Upper lobe of right lung (tissue), 1 donor: Measurements from ENCODE around the gene BMP5. TPM values are rescaled to one million over a fixed set of nuclear protein-coding genes. Genes with fewer than 3 reads are reported as not detected.

Experiments
- ATAC-seq: fragments of 200-7000 bp; cut with Tn5 transposase; one replicate; pipeline ENCODE4 v1.9.1; 2020; ENCODE audit warnings: mild to moderate bottlenecking, moderate library complexity
- DNase-seq: peaks from one replicate; pipeline ENCODE4 v3.0.0-alpha.2; 2020
- H3K27ac ChIP-seq: fragments of 200-600 bp; one replicate; pipeline ENCODE4 v1.8.0; 2022
- H3K27me3 ChIP-seq: fragments of 200-600 bp; one replicate; pipeline ENCODE4 v1.8.0; 2022; ENCODE audit warnings: mild to moderate bottlenecking
- H3K36me3 ChIP-seq: fragments of 200-600 bp; one replicate; pipeline ENCODE4 v1.8.0; 2022
- H3K4me1 ChIP-seq: fragments of 200-600 bp; one replicate; pipeline ENCODE4 v1.8.0; 2022
- H3K4me3 ChIP-seq: fragments of 200-600 bp; one replicate; pipeline ENCODE4 v1.8.0; 2022; ENCODE audit warnings: mild to moderate bottlenecking
- H3K9me3 ChIP-seq: fragments of 200-600 bp; one replicate; pipeline ENCODE4 v1.8.0; 2022
- intact Hi-C: fragments of 100-400 bp; cut with DNase I; formaldehyde crosslinking; loops from one replicate; pipeline ENCODE4 v1.11.0; 2022
- total RNA-seq: library from RNA; stranded (reverse); fragmentation: NEBNext Ultra II Directional; extraction: Animal tissue kit (Norgen Biotek cat#: 25700); gene quantifications from one replicate; pipeline ENCODE4 v1.2.1, GENCODE V29; 2021
- TF ChIP-seq, protein P1 (sequence below): fragments of 200-600 bp; IDR thresholded peaks from one replicate; pipeline ENCODE4 v1.8.0; 2022; ENCODE audit warnings: antibody characterized with exemption
- donor health status: DM: no; HTN: yes; CAD: no; lungs with severe emphysema.

The BMP5 gene
- total RNA-seq, 1 donor from 2014 or later: 14.4 TPM

DNA sequence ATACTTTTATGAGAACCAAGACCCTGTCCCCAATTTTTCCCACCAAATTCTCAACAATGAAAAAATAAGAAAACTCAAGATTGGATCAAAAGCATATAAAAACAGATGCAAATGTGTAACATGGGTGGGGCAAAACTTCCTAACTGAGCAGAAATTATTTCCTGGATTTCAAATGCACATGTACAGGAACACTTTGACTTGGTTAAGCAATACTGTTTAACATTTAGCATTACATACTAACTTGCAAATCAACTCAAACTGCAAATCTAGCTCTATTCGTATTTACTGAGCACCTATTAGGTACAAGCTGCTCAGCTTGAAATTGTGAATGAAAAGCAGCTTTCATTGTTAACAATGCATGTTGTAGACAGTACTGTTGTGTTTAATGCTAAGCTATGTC lies 40.2 kb downstream of the BMP5 start:
- no peak for DNase-seq
- TF ChIP-seq, protein P1, sequence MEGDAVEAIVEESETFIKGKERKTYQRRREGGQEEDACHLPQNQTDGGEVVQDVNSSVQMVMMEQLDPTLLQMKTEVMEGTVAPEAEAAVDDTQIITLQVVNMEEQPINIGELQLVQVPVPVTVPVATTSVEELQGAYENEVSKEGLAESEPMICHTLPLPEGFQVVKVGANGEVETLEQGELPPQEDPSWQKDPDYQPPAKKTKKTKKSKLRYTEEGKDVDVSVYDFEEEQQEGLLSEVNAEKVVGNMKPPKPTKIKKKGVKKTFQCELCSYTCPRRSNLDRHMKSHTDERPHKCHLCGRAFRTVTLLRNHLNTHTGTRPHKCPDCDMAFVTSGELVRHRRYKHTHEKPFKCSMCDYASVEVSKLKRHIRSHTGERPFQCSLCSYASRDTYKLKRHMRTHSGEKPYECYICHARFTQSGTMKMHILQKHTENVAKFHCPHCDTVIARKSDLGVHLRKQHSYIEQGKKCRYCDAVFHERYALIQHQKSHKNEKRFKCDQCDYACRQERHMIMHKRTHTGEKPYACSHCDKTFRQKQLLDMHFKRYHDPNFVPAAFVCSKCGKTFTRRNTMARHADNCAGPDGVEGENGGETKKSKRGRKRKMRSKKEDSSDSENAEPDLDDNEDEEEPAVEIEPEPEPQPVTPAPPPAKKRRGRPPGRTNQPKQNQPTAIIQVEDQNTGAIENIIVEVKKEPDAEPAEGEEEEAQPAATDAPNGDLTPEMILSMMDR: no peak
- intact Hi-C loops: no loop called here
- Histone ChIP-seq H3K27ac (no peak overlapping the region), H3K4me1 (no peaks in the 10 kb centered on the region), H3K27me3 (no peaks in the 10 kb centered on the region), H3K4me3 (no peak overlapping the region), H3K36me3 (no peaks in the 10 kb centered on the region), H3K9me3 (no peaks in the 10 kb centered on the region)
- no peak for ATAC-seq

DNA sequence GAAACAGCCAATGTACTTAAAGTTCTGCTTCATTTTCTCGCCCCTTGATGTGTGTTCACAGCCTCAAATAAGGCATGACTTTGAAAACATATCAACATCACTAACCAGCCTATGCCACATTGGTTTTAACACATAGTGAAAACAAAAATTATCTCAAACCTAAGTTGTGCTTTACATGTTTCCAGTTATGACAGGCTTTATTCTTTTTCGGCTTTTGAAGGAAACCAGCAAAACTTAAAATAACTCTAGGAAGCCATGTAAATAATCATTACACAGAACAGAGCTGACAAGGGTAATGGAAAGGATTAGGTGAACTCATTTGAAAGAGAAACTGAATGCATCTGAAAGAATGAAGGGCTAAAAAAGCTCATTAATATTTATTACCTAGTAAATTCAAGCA lies 42.1 kb downstream of the BMP5 start:
- no peak overlapping the region for H3K4me3 ChIP-seq
- no peak for ATAC-seq
- H3K27me3 ChIP-seq: no peaks in the 10 kb centered on the region
- H3K4me1 ChIP-seq: no peaks in the 10 kb centered on the region
- H3K27ac ChIP-seq: no peak overlapping the region
- intact Hi-C loops: no loop called here
- no peak for DNase-seq
- H3K9me3 ChIP-seq: no peaks in the 10 kb centered on the region
- no peaks in the 10 kb centered on the region for H3K36me3 ChIP-seq
- TF ChIP-seq, protein P1: no peak

DNA sequence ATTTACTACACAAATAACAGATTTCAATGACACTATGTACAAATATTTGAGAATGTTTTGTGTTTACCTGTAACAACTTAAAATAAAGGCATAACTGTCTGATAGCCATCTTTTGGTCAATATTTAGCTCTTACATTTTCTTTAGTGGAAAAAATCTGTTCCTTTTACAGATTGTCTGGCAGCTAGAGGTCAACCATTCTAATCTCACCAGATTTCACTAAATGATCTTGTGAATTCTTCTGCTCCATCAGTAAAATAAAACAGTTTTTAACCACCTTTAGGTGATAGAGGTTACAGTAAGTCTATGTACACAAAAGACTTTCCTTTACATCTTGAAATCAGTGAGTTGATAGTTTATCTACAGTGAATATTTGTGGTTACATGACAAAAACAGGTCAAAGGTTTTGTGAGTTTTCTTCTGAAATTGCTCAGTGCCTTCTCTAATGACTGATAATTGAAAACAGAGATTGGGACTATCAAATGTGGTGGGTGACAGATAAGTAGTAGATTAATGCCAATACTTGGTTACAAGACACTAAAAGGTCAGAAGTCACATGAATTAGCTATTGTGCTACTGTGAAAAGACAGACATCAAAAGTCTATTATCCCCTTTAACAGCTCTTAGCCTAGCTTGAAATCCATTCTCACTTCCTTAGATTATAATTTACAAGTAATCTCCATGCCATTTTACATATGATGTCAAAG lies 47.4 kb downstream of the BMP5 start:
- no peaks in the 10 kb centered on the region for H3K9me3 ChIP-seq
- ATAC-seq: no peak
- H3K4me1 ChIP-seq: no peaks in the 10 kb centered on the region
- TF ChIP-seq, protein P1: no peak
- no peak overlapping the region for H3K27ac ChIP-seq
- no peak overlapping the region for H3K4me3 ChIP-seq
- no peaks in the 10 kb centered on the region for H3K27me3 ChIP-seq
- no peaks in the 10 kb centered on the region for H3K36me3 ChIP-seq
- no peak for DNase-seq
- intact Hi-C loops: no loop called here

DNA sequence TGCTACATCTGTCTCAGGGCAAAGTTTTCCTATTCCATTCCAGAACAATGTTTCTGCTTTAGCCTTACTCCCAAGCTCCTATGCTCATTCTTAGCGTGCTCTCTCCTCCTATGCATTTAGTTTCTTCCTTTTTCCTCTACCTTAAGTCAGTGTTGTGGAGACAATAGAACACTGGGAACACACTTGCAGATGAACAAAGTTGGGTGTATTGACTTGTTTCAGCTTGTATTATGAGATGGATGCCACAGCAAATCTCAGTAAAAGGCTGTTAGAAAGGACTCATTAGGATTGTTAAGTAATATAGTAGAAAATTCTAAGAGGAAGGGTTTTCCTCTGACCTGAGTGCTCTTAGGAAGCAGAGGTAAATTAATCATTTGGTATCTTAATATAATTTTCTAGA lies 48.4 kb downstream of the BMP5 start:
- DNase-seq (no peak), ATAC-seq (no peak)
- Histone ChIP-seq H3K4me1 (no peaks in the 10 kb centered on the region), H3K4me3 (no peak overlapping the region), H3K27ac (no peak overlapping the region), H3K27me3 (no peaks in the 10 kb centered on the region), H3K9me3 (no peaks in the 10 kb centered on the region), H3K36me3 (no peaks in the 10 kb centered on the region)
- TF ChIP-seq, protein P1: no peak
- intact Hi-C loops: no loop called here

DNA sequence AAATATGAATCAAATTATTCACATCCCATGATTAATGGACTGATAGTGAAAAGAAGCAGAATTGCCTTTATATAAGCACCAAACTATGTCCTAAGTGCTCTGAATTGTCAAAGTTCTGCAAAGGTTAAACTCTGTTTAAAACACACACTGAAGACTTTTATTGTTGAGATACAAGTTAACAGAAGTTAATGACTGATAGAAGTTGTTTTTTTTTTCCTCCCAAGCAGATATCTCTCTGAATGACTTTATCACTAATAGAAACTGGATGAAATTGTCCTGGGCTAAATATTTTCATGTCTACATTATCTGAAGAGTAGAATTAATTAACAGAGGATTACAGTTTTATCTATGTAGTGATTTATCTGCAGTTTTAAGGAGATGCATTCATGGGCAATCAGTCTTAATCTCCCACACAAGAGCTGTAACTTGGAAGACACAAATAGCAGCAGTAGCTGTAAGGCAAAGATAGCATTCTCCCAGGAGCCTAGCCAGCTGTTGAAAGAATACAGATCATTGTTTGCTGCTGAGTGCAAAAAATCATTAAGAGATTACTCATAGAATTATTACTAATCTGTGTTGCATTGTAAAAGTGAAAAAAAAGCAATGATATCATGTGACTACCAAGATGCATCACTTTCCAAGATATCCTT lies 49.9 kb downstream of the BMP5 start:
- TF ChIP-seq, protein P1: no peak
- DNase-seq (no peak), ATAC-seq (no peak)
- intact Hi-C loops: no loop called here
- H3K27ac ChIP-seq: no peak overlapping the region
- H3K4me3 ChIP-seq: no peak overlapping the region
- H3K9me3 ChIP-seq: no peaks in the 10 kb centered on the region
- no peaks in the 10 kb centered on the region for H3K4me1 ChIP-seq
- H3K27me3 ChIP-seq: no peaks in the 10 kb centered on the region
- H3K36me3 ChIP-seq: no peaks in the 10 kb centered on the region
